PFSK-1 (cell line): Measurements from ENCODE around the gene MAN1A2.

Source experiments
- POLR2AphosphoS5 ChIP-seq: IDR thresholded peaks from 2 replicates; pipeline ENCODE4 v1.6.1; 2012; ENCODE audit warnings: low read depth, mild to moderate bottlenecking, control low read depth, low read length, moderate library complexity
- TAF1 ChIP-seq: IDR thresholded peaks from 2 replicates; pipeline ENCODE4 v1.6.1; 2012; ENCODE audit warnings: low read length, control low read depth, borderline replicate concordance; ENCODE audit not compliant: insufficient read depth
- TF ChIP-seq, protein P1 (sequence below), 2 experiments: IDR thresholded peaks; 2 replicates each; pipeline versions ENCODE4 v1.6.1 to v1.8.0; 2011 to 2012; ENCODE audit warnings: low read depth in 2 of 2, low read length in 2 of 2, control low read depth in 1 of 2, inconsistent platforms in 1 of 2, mild to moderate bottlenecking in 1 of 2, moderate library complexity in 1 of 2; ENCODE audit not compliant: insufficient read depth in 1 of 2

DNA sequence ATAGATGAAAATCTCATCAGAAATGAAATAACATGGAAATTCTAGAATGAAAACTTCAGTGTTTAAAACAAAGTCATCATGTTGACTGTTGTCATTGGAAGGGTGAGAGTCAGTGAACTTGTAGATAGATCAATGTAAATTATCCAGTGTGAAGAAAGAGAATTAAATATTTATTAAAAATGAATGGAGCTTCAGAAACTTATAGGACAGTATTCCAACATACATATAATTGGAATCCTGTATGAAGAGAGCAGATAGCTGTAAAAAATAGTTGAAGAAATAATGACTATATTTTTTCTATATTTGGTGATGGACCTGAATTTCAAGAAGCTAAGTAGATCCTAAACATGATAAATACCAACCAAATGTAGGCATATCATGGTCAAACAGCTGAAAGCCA, 60.0 kb downstream of the MAN1A2 start:
- TF ChIP-seq POLR2AphosphoS5, result no peak
- no peak for TF ChIP-seq TAF1
- TF ChIP-seq, protein P1, sequence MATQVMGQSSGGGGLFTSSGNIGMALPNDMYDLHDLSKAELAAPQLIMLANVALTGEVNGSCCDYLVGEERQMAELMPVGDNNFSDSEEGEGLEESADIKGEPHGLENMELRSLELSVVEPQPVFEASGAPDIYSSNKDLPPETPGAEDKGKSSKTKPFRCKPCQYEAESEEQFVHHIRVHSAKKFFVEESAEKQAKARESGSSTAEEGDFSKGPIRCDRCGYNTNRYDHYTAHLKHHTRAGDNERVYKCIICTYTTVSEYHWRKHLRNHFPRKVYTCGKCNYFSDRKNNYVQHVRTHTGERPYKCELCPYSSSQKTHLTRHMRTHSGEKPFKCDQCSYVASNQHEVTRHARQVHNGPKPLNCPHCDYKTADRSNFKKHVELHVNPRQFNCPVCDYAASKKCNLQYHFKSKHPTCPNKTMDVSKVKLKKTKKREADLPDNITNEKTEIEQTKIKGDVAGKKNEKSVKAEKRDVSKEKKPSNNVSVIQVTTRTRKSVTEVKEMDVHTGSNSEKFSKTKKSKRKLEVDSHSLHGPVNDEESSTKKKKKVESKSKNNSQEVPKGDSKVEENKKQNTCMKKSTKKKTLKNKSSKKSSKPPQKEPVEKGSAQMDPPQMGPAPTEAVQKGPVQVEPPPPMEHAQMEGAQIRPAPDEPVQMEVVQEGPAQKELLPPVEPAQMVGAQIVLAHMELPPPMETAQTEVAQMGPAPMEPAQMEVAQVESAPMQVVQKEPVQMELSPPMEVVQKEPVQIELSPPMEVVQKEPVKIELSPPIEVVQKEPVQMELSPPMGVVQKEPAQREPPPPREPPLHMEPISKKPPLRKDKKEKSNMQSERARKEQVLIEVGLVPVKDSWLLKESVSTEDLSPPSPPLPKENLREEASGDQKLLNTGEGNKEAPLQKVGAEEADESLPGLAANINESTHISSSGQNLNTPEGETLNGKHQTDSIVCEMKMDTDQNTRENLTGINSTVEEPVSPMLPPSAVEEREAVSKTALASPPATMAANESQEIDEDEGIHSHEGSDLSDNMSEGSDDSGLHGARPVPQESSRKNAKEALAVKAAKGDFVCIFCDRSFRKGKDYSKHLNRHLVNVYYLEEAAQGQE (IDR thresholded peaks at IDR 0.05; ENCODE audit: insufficient read depth in 1 of 2, low read depth in 2 of 2, low read length in 2 of 2), result no peak
